Heart left ventricle (tissue), 16 donors: ENCODE data around the gene ITIH5. TPM values are rescaled to one million over a fixed set of nuclear protein-coding genes. Genes with fewer than 3 reads are reported as not detected.

ENCODE experiments used
- ATAC-seq, 4 donors: fragments of 200-7000 bp; cut with Tn5 transposase; one replicate each; pipeline ENCODE4 v1.9.1; 2020 to 2022; ENCODE audit warnings: moderate library complexity in 4 of 4, mild to moderate bottlenecking in 3 of 4, moderate number of reproducible peaks in 1 of 4
- DNase-seq, 5 donors: peaks; one replicate each; pipeline ENCODE4 v3.0.0-alpha.2; 2020
- H3K27ac ChIP-seq, 12 donors: fragments of 200-600 bp; sonication (generic) in 4 of 12; one replicate each; pipeline versions ENCODE4 v1.5.0 to v1.8.0; 2016 to 2022; ENCODE audit warnings: mild to moderate bottlenecking in 2 of 12
- H3K27me3 ChIP-seq, 9 donors: fragments of 200-600 bp; sonication (generic) in 2 of 9; one replicate each; pipeline versions ENCODE4 v1.5.1 to v1.8.0; 2016 to 2022; ENCODE audit warnings: mild to moderate bottlenecking in 3 of 9
- H3K36me3 ChIP-seq, 9 donors: fragments of 200-600 bp; sonication (generic) in 2 of 9; one replicate each; pipeline versions ENCODE4 v1.5.0 to v1.8.0; 2018 to 2022; ENCODE audit warnings: mild to moderate bottlenecking in 2 of 9
- H3K4me1 ChIP-seq, 12 donors: fragments of 200-600 bp; sonication (generic) in 4 of 12; one replicate each; pipeline versions ENCODE4 v1.5.0 to v1.8.0; 2016 to 2022; ENCODE audit warnings: mild to moderate bottlenecking in 3 of 12
- H3K4me3 ChIP-seq, 12 donors: fragments of 200-600 bp; sonication (generic) in 4 of 12; one replicate each; pipeline versions ENCODE4 v1.5.0 to v1.8.0; 2017 to 2022; ENCODE audit warnings: mild to moderate bottlenecking in 9 of 12, moderate library complexity in 4 of 12
- H3K9me3 ChIP-seq, 12 donors: fragments of 200-600 bp; sonication (generic) in 4 of 12; one replicate each; pipeline versions ENCODE4 v1.5.0 to v1.8.0; 2016 to 2022; ENCODE audit warnings: mild to moderate bottlenecking in 1 of 12
- CTCF ChIP-seq, 12 donors: fragments of 200-600 bp; sonication (generic) in 4 of 12; IDR thresholded peaks; one replicate each; pipeline versions ENCODE4 v1.5.0 to v1.8.0; 2018 to 2022; ENCODE audit warnings: antibody characterized with exemption in 12 of 12, mild to moderate bottlenecking in 5 of 12
- POLR2A ChIP-seq, 2 donors: fragments of 450-650 bp; IDR thresholded peaks; one replicate each; pipeline ENCODE4 v1.6.1; 2017; ENCODE audit warnings: antibody characterized with exemption in 2 of 2, mild to moderate bottlenecking in 2 of 2, moderate library complexity in 2 of 2
- WGBS, 4 donors: extraction: QIAGEN DNeasy Blood & Tissue Kit in 2 of 4; methylation state at CpG; one replicate each; pipeline versions ENCODE4 v1.1.5 to v1.1.7; 2013 to 2018; 5-methylcytosine and 5-hydroxymethylcytosine counted together
- intact Hi-C, 10 donors: fragments of 100-400 bp; cut with DNase I; formaldehyde crosslinking; loops; one replicate each; pipeline versions ENCODE4 v1.11.1 to v1.14.2; 2022
- polyA plus RNA-seq, 2 donors: library from polyadenylated mRNA; stranded (reverse); fragments of 200-250 nt; gene quantifications; one replicate each; pipeline ENCODE4 v1.2.3, GENCODE V29; 2013
- total RNA-seq, 9 donors: library from RNA; depleted of rRNA in 2 of 9; stranded (reverse); fragments of >200 nt in 2 of 9; fragmentation: NEBNext Ultra II Directional in 3 of 9; extraction: Animal tissue kit (Norgen Biotek cat#: 25700) in 3 of 9; gene quantifications; one replicate each; pipeline versions ENCODE4 v1.1.0 to v1.2.4, GENCODE V29; 2016 to 2023
- donor health status: ischemic (EF 13 %, LVEDD 7.1; RV severe dilation, severe dysfunction).
- donor health status: healthy with polysubstance abuse.
- donor health status: DM: no; HTN: yes; CAD: no.
- donor health status: DM: no; HTN: no; CAD: no.
- donor health status: ischemic (EF 25% LVEDD 6.9; RV normal size, moderate dysfunction).
- donor health status: ischemic (EF 25% LVEDD 5.7; RV mildly dilated, moderate dysfunction).
- donor health status: healthy.
- donor health status: DM: yes; HTN: yes; CAD: no.
- donor health status: ischemic (EF 35%, LVEDD 5.7; RV mildly dilated, moderate dysfunction).
- donor health status: nonischemic (EF 11% LVEDD 7.7; RV severe dilation, severe dysfunction).
- donor health status: DM: yes; HTN: yes; CAD: no.
- donor health status: PGD.
- donor health status: ischemic (EF 29% LVEDD 5.4; RV normal size, mild dysfunction).
- donor health status: nonischemic (EF 23%, LVEDD 6.1; RV moderate dilation, normal function).

ITIH5 gene
- total and polyA plus RNA-seq, 11 donors, result 2.7 to 20.4 (median 7.1) TPM

GRCh38 chr10:7708832-7709231, 42.1 kb upstream of the ITIH5 start:
- no peak overlapping the region for H3K4me3 ChIP-seq
- H3K9me3 ChIP-seq, result no peaks in the 10 kb centered on the region
- intact Hi-C loops, result no loop called here
- ATAC-seq (no peak), DNase-seq (no peak)
- no peak for TF ChIP-seq CTCF (IDR thresholded peaks at IDR 0.05)
- no peak for TF ChIP-seq POLR2A (IDR thresholded peaks at IDR 0.05)
- H3K27me3 ChIP-seq, result peaks cover 0 to 13% (median 0%) of the 10 kb centered on the region in 9 donors
- H3K27ac ChIP-seq, result no peak overlapping the region
- H3K36me3 ChIP-seq, result no peaks in the 10 kb centered on the region
- 93 to 98% (median 94%) methylated on average over 4 of the region's 4 CpGs for WGBS, 4 donors
- no peaks in the 10 kb centered on the region for H3K4me1 ChIP-seq

GRCh38 chr10:7707858-7708622, 41.3 kb upstream of the ITIH5 start:
- intact Hi-C loops, result no loop called here

GRCh38 chr10:7707102-7707501, 40.3 kb upstream of the ITIH5 start:
- Histone ChIP-seq H3K36me3 (no peaks in the 10 kb centered on the region), H3K27me3 (peaks cover 0 to 16% (median 0%) of the 10 kb centered on the region in 9 donors), H3K4me3 (no peak overlapping the region), H3K4me1 (no peaks in the 10 kb centered on the region), H3K27ac (no peak overlapping the region), H3K9me3 (no peaks in the 10 kb centered on the region)
- 65 to 82% (median 80%) methylated on average over 4 of the region's 4 CpGs for WGBS, 4 donors
- no peak for ATAC-seq
- TF ChIP-seq CTCF (IDR thresholded peaks at IDR 0.05) (no peak), POLR2A (IDR thresholded peaks at IDR 0.05) (no peak)
- intact Hi-C loops, result no loop called here
- DNase-seq, result no peak

More at GRCh38 chr10:7707858-7708622, 41.3 kb upstream of the ITIH5 start:
- TF ChIP-seq CTCF (IDR thresholded peaks at IDR 0.05) (no peak), POLR2A (IDR thresholded peaks at IDR 0.05) (no peak)
- H3K4me3 ChIP-seq, result no peak overlapping the region
- H3K9me3 ChIP-seq, result no peaks in the 10 kb centered on the region
- ATAC-seq (no peak), DNase-seq (no peak)
- H3K4me1 ChIP-seq, result no peaks in the 10 kb centered on the region
- H3K36me3 ChIP-seq, result no peaks in the 10 kb centered on the region
- 84 to 90% (median 86%) methylated on average over 5 of the region's 5 CpGs for WGBS, 4 donors
- peaks cover 0 to 16% (median 0%) of the 10 kb centered on the region in 9 donors for H3K27me3 ChIP-seq
- H3K27ac ChIP-seq, result no peak overlapping the region

- 79 to 87% (median 85%) methylated on average over 4 of the region's 4 CpGs for WGBS, 4 donors
- Histone ChIP-seq H3K36me3 (no peaks in the 10 kb centered on the region), H3K4me3 (no peak overlapping the region)
These were observed 39.8 kb upstream of the ITIH5 start for GRCh38 chr10:7706534-7707073.

More at GRCh38 chr10:7706534-7707073, 39.8 kb upstream of the ITIH5 start:
- intact Hi-C loops, result no loop called here
- no peak for ATAC-seq
- TF ChIP-seq POLR2A (IDR thresholded peaks at IDR 0.05) (no peak), CTCF (IDR thresholded peaks at IDR 0.05) (no peak)
- DNase-seq, result no peak
- no peaks in the 10 kb centered on the region for H3K9me3 ChIP-seq
- no peak overlapping the region for H3K27ac ChIP-seq
- H3K4me1 ChIP-seq, result no peaks in the 10 kb centered on the region
- peaks cover 0 to 16% (median 0%) of the 10 kb centered on the region in 9 donors for H3K27me3 ChIP-seq
